Coronary artery (tissue), 2 donors: Measurements from ENCODE around the gene DLG5.

Experiments
- DNase-seq: peaks from one replicate; pipeline ENCODE4 v3.0.0-alpha.2; 2017; ENCODE audit warnings: low spot score
- H3K27ac ChIP-seq, 2 donors: fragments of 200-600 bp; sonication (generic); one replicate each; pipeline ENCODE4 v1.5.1; 2016 to 2019
- H3K4me3 ChIP-seq: fragments of 200-600 bp; sonication (generic); 2 replicates; pipeline ENCODE4 v1.5.1; 2016; ENCODE audit warnings: mild to moderate bottlenecking, moderate library complexity
- CTCF ChIP-seq: fragments of 200-600 bp; sonication (generic); IDR thresholded peaks from one replicate; pipeline ENCODE4 v1.5.1; 2019; ENCODE audit warnings: antibody characterized with exemption

The DLG5 gene

GRCh38 chr10:77866598-77866997, 60.0 kb downstream of the DLG5 start:
- Histone ChIP-seq H3K4me3 (no peak overlapping the region), H3K27ac (no peak overlapping the region)
- no peak for TF ChIP-seq CTCF
- no peak for DNase-seq

- H3K27ac ChIP-seq, result no peak overlapping the region
- no peak overlapping the region for H3K4me3 ChIP-seq
- no peak for TF ChIP-seq CTCF
- DNase-seq, result no peak
Observed at GRCh38 chr10:77865580-77866324, 60.8 kb downstream of the DLG5 start.

- H3K4me3 ChIP-seq, result no peak overlapping the region
- no peak for DNase-seq
- H3K27ac ChIP-seq, result no peak overlapping the region
- no peak for TF ChIP-seq CTCF
Observed at GRCh38 chr10:77864151-77864851, 62.3 kb downstream of the DLG5 start.

- no peak for TF ChIP-seq CTCF
- DNase-seq, result no peak
- Histone ChIP-seq H3K27ac (no peak overlapping the region), H3K4me3 (no peak overlapping the region)
Observed at GRCh38 chr10:77863446-77863845, 63.1 kb downstream of the DLG5 start.

- TF ChIP-seq CTCF, result no peak
- Histone ChIP-seq H3K4me3 (no peak overlapping the region), H3K27ac (no peak overlapping the region)
- no peak for DNase-seq
Observed at GRCh38 chr10:77862595-77862994, 64.0 kb downstream of the DLG5 start.

- no peak overlapping the region for H3K27ac ChIP-seq
- no peak for DNase-seq
- TF ChIP-seq CTCF, result no peak
- no peak overlapping the region for H3K4me3 ChIP-seq
Observed at GRCh38 chr10:77861366-77861765, 65.2 kb downstream of the DLG5 start.

GRCh38 chr10:77859865-77860282, 66.7 kb downstream of the DLG5 start:
- Histone ChIP-seq H3K27ac (no peak overlapping the region), H3K4me3 (no peak overlapping the region)
- TF ChIP-seq CTCF, result no peak
- DNase-seq, result no peak
